BLaER1 treated with 17β-estradiol and CSF1 and Interleukin-3, amounts not matched to agents 10 nM and 100 nM (cell line): ENCODE data around the gene NOXO1.
"Not testable (repeated sequence)": the region's sequence is repeated elsewhere in the genome, so short reads cannot be mapped to it uniquely, and the experiment has no call there.

Experiments used
- H3K27ac ChIP-seq, 11 experiments: shearing (Covaris generic); formaldehyde crosslinking; 2 replicates each; pipeline ENCODE4 v1.8.1; 2022
- H3K27me3 ChIP-seq, 11 experiments: shearing (Covaris generic); formaldehyde crosslinking; 2 replicates each; pipeline ENCODE4 v1.8.1; 2022
- H3K36me3 ChIP-seq, 11 experiments: shearing (Covaris generic); formaldehyde crosslinking; 2 replicates each; pipeline ENCODE4 v1.8.1; 2022
- H3K4me1 ChIP-seq, 10 experiments: shearing (Covaris generic); formaldehyde crosslinking; 2 replicates each; pipeline ENCODE4 v1.8.1; 2022
- H3K4me2 ChIP-seq, 11 experiments: shearing (Covaris generic); formaldehyde crosslinking; 2 replicates each; pipeline ENCODE4 v1.8.1; 2022
- H3K4me3 ChIP-seq, 10 experiments: shearing (Covaris generic); formaldehyde crosslinking; 2 replicates each; pipeline ENCODE4 v1.8.1; 2022
- H3K9ac ChIP-seq, 11 experiments: shearing (Covaris generic); formaldehyde crosslinking; 2 replicates each; pipeline ENCODE4 v1.8.1; 2022
- H3K9me3 ChIP-seq, 11 experiments: shearing (Covaris generic); formaldehyde crosslinking; replicated peaks in 1 of 11; 2 replicates each; pipeline ENCODE4 v1.8.1; 2022
- H4K20me1 ChIP-seq, 11 experiments: shearing (Covaris generic); formaldehyde crosslinking; 2 replicates each; pipeline ENCODE4 v1.8.1; 2022
- Cebpa-rat ChIP-seq, 11 experiments: shearing (Covaris generic); IDR thresholded peaks; 2 replicates each; pipeline ENCODE4 v1.8.1; 2022

NOXO1 gene

DNA sequence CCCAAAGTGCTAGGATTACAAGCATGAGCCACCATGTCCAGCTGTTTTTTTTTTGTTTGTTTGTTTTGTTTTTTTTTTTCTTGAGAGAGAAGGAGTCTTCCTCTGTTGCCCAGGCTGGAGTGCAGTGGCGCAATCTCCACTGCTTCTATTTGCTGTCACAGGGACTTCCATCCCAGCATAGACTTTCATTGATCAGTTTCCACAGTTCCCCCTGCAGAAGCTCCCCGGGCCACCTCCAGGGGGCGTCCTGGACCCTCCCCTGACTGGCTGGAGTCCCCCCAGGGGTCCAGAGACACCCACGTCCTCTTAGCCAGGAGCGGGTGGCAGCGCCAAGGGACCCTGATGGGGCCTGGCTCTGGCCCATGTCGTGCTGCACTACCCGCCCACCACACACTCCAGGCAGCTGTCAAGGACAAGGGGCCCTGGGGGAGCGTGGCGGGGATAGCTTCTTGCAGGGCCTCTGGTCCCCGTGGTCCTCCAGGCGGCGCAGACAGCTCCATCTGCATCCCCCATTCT, 35.2 kb upstream of the NOXO1 start:
- TF ChIP-seq Cebpa-rat (IDR thresholded peaks at IDR 0.05): no peak
- Histone ChIP-seq H3K4me1 (peaks cover 28 to 66% (median 35%) of the 10 kb centered on the region in 10 experiments), H3K27ac (peak overlapping the region in 6 of 11 experiments; percentile 47 to 89 (median 70); a peak in 10 of 22 replicates), H3K9me3 (no peaks in the 10 kb centered on the region), H3K9ac (peak overlapping the region in 7 of 11 experiments; percentile 40 to 77 (median 62); a peak in 10 of 22 replicates), H4K20me1 (peaks cover 0 to 5% (median 0%) of the 10 kb centered on the region in 11 experiments; a peak in 3 of 22 replicates), H3K4me2 (peak overlapping the region in 10 of 11 experiments; percentile 30 to 79 (median 52); a peak in 19 of 22 replicates), H3K36me3 (no peaks in the 10 kb centered on the region), H3K27me3 (peaks cover 30 to 43% (median 39%) of the 10 kb centered on the region in 11 experiments), H3K4me3 (no peak overlapping the region)

DNA sequence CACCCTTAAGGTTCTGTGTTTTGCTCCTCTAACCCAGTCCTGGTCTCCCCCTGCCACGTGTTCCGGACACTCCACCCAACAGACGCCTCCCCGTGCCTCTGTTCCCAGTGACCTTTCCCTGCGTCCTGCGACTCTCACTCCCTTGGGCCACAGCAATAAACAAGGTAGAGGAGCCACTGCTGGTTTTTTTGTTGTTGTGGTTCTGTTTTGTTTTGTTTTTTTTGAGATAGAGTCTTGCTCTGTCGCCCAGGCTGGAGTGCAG, 34.6 kb upstream of the NOXO1 start:
- H3K4me3 ChIP-seq: no peak overlapping the region
- no peaks in the 10 kb centered on the region for H3K9me3 ChIP-seq
- H3K9ac ChIP-seq: peak overlapping the region; percentile 27 to 77 (median 58); a peak in 19 of 22 replicates
- peak overlapping the region in 9 of 11 experiments; percentile 47 to 89 (median 59); a peak in 16 of 22 replicates for H3K27ac ChIP-seq
- peaks cover 24 to 37% (median 33%) of the 10 kb centered on the region in 11 experiments for H3K27me3 ChIP-seq
- H4K20me1 ChIP-seq: peaks cover 0 to 5% (median 0%) of the 10 kb centered on the region in 11 experiments; a peak in 3 of 22 replicates
- TF ChIP-seq Cebpa-rat (IDR thresholded peaks at IDR 0.05): no peak
- peak overlapping the region; percentile 30 to 79 (median 52) for H3K4me2 ChIP-seq
- peaks cover 29 to 72% (median 36%) of the 10 kb centered on the region in 10 experiments for H3K4me1 ChIP-seq
- no peaks in the 10 kb centered on the region for H3K36me3 ChIP-seq

DNA sequence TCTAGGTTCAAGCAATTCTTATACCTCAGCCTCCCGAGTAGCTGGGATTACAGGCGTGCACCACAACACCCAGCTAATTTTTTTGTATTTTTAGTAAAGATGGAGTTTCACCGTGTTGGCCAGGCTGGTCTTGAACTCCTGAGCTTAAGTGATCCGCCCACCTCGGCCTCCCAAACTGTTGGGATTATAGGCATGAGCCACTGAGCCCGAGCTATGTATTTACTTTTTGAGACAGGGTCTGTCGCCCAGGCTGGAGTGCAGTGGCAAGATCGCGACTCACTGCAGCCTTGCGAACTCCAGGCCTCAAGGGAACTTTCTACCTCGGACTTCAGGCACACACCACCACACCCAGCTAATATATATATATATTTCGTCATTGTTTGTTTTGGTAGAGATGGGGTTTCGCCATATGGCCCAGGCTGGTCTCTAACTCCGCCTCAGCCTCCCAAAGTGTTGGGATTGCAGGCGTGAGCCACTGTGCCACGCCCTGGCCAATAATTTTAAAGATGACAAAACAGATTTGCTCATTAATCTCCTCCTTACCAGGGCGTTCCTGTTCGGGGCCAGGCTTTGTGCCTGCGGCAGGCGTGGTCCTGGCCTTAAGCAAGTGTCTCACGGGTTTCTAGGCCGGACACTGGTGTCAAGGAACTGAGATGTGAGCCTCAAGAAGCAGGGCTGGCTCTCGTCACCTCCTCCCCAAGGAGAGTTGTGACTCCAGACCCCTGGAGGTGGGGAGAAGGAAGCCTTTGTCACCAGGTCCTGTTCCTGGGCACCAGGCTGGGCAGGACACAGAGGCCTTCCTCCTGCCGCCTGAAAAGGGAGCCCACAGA, 34.1 kb upstream of the NOXO1 start:
- H3K27me3 ChIP-seq: peaks cover 19 to 32% (median 28%) of the 10 kb centered on the region in 11 experiments
- peak overlapping the region in 9 of 11 experiments; percentile 47 to 89 (median 59); a peak in 16 of 22 replicates for H3K27ac ChIP-seq
- TF ChIP-seq Cebpa-rat (IDR thresholded peaks at IDR 0.05): peak in 6 of 11 experiments; percentile 8 to 86 (median 46); a peak in 8 of 22 replicates
- H3K9ac ChIP-seq: peak overlapping the region; percentile 27 to 77 (median 58); a peak in 19 of 22 replicates
- no peaks in the 10 kb centered on the region for H3K36me3 ChIP-seq
- no peaks in the 10 kb centered on the region for H3K9me3 ChIP-seq
- peaks cover 31 to 72% (median 40%) of the 10 kb centered on the region in 10 experiments for H3K4me1 ChIP-seq
- no peak overlapping the region for H3K4me3 ChIP-seq
- peak overlapping the region; percentile 30 to 79 (median 52) for H3K4me2 ChIP-seq
- peaks cover 0 to 4% (median 0%) of the 10 kb centered on the region in 11 experiments; a peak in 3 of 22 replicates for H4K20me1 ChIP-seq

DNA sequence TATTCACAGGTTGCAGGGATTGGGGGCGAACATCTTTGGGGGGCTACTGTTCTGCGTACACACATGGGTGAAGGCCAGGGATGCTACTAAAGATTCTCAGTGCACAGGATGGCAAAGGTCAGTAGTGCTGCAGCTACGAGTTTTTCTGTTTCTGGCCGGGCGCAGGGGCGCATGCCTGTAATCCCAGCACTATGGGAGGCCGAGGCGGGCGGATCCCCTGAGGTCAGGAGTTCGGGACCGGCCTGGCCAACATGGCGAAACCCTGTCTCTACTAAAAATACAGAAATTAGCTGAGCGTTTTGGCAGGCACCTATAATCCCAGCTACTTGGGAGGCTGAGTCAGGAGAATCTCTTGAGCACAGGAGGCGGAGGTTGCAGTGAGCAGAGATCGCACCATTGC, 32.3 kb upstream of the NOXO1 start:
- Histone ChIP-seq H3K27ac (peak overlapping the region in 3 of 11 experiments; percentile 10 to 89 (median 13); a peak in 2 of 22 replicates), H3K4me3 (no peak overlapping the region), H3K9ac (peak overlapping the region in 2 of 11 experiments; percentile 8 to 14; a peak in 1 of 22 replicates), H3K4me2 (no peak overlapping the region; a peak in 1 of 22 replicates), H3K27me3 (peaks cover under 1 to 14% (median 10%) of the 10 kb centered on the region in 11 experiments; a peak in 19 of 22 replicates), H3K36me3 (no peaks in the 10 kb centered on the region), H3K9me3 (no peaks in the 10 kb centered on the region), H4K20me1 (peaks cover 1 to 9% (median 8%) of the 10 kb centered on the region in 11 experiments; a peak in 21 of 22 replicates), H3K4me1 (peaks cover 25 to 63% (median 33%) of the 10 kb centered on the region in 10 experiments)
- TF ChIP-seq Cebpa-rat (IDR thresholded peaks at IDR 0.05): no peak

DNA sequence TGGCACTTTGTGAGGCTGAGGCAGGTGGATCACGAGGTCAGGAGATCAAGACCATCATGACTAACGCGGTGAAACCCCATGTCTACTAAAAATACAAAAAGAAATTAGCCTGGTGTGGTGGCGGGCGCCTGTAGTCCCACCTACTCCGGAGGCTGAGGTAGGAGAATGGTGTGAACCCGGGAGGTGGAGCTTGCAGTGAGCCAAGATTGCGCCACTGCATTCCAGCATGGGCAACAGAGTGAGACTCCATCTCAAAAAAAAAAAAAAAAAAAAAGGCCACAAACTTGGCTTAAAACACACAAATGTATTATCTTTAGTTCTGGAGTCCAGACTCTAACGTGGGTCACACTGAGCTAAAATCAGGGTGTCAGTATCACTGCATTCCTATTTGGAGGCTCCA, 30.5 kb upstream of the NOXO1 start:
- Histone ChIP-seq H3K36me3 (peaks cover 0 to 16% (median 10%) of the 10 kb centered on the region in 11 experiments; a peak in 14 of 22 replicates), H4K20me1 (peaks cover 19 to 27% (median 26%) of the 10 kb centered on the region in 11 experiments), H3K4me1 (peaks cover 43 to 76% (median 50%) of the 10 kb centered on the region in 10 experiments), H3K4me2 (peak overlapping the region in 3 of 11 experiments; percentile 5 to 96 (median 93); a peak in 4 of 22 replicates)
- H3K9ac ChIP-seq, H3K4me3 ChIP-seq, H3K27ac ChIP-seq, H3K27me3 ChIP-seq, H3K9me3 ChIP-seq: not testable (repeated sequence)

DNA sequence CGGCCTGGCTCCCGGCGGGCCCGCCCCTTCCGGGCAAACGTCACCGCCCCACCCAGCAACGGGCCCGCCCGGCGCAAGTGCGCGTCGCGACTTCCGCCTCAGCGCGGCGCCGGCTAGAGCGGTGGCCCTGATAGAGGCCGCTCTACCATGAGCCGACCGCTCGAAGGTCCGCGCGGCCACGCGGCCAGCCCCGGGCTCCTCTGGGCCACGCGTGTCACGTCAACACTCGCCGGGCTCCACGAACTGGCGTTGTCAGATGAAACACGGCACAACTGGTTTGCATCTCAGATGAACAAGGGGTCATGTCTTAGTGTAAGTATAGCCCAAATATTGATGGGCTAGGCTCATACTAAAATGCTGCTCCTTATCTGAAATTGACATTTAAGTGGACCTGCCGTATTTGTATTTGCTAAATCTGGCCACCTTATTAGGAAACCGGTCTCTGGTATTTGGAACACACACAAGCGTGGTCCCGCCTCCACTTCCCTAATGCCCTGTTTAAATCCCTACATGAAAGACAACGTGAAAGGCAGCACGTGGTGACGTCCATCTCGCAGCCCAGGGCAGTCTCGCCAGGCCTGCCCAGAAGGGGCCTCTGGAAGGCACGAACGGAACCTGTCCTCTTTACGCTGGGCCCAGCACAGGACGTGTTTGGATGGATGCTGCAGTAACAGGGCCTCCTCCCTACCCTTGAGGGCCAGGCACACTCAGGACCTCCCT, 28.7 kb upstream of the NOXO1 start, which contains the start of gene ZNF598:
Gene ZNF598 (minus strand): TSS at position 31 of the 720 bp plus-strand sequence.
- H3K4me1 ChIP-seq: peaks cover 47 to 76% (median 50%) of the 10 kb centered on the region in 10 experiments
- H3K36me3 ChIP-seq: peaks cover 0 to 32% (median 13%) of the 10 kb centered on the region in 11 experiments; a peak in 14 of 22 replicates
- H3K9me3 ChIP-seq: no peaks in the 10 kb centered on the region
- peak within 1 kb of the TSS; percentile 60 to 97 (median 94) for H3K27ac ChIP-seq
- peaks cover 37 to 45% (median 43%) of the 10 kb centered on the region in 11 experiments for H4K20me1 ChIP-seq
- TF ChIP-seq Cebpa-rat (IDR thresholded peaks at IDR 0.05): no peak
- H3K9ac ChIP-seq: peak within 1 kb of the TSS; percentile 86 to 99 (median 97)
- H3K4me2 ChIP-seq: peak within 1 kb of the TSS; percentile 94 to 100 (median 98)
- peak within 1 kb of the TSS; percentile 81 to 100 (median 96) for H3K4me3 ChIP-seq
- no peaks in the 10 kb centered on the region for H3K27me3 ChIP-seq

DNA sequence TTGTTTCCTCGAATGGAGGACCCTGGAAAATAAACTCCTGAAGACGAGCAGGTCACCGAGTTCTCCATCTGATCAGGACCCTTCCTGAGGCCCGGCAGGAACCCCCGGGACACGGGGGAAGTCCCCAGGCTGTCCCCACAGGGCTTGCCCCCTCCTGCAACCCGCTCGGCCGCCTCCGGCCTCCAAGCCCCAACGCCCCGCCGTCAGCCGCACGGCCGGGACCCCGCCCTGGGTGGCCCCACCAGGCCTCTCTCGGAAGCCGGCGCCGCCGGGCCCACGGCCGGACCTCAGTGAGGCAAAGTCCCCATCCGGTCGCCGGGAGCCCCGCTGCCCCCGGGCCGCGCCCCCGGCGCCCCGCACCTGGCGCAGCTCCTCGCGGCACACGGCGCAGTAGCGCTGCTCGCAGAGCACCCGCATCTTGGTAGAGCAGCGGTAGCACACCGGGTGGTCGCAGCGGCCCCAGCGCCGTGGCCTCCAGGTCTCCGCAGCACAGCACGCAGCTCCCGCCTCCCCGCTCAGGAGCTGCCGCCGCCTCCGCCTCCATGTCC, 28.0 kb upstream of the NOXO1 start:
- H3K27ac ChIP-seq: peak overlapping the region; percentile 60 to 97 (median 94)
- peak overlapping the region; percentile 86 to 99 (median 97) for H3K9ac ChIP-seq
- peak overlapping the region; percentile 81 to 100 (median 96) for H3K4me3 ChIP-seq
- no peaks in the 10 kb centered on the region for H3K27me3 ChIP-seq
- no peaks in the 10 kb centered on the region for H3K9me3 ChIP-seq
- peak overlapping the region; percentile 94 to 100 (median 98) for H3K4me2 ChIP-seq
- TF ChIP-seq Cebpa-rat (IDR thresholded peaks at IDR 0.05): no peak
- H3K4me1 ChIP-seq: peaks cover 53 to 76% (median 55%) of the 10 kb centered on the region in 10 experiments
- H3K36me3 ChIP-seq: peaks cover 0 to 35% (median 20%) of the 10 kb centered on the region in 11 experiments; a peak in 15 of 22 replicates
- peaks cover 44 to 52% (median 50%) of the 10 kb centered on the region in 11 experiments for H4K20me1 ChIP-seq

DNA sequence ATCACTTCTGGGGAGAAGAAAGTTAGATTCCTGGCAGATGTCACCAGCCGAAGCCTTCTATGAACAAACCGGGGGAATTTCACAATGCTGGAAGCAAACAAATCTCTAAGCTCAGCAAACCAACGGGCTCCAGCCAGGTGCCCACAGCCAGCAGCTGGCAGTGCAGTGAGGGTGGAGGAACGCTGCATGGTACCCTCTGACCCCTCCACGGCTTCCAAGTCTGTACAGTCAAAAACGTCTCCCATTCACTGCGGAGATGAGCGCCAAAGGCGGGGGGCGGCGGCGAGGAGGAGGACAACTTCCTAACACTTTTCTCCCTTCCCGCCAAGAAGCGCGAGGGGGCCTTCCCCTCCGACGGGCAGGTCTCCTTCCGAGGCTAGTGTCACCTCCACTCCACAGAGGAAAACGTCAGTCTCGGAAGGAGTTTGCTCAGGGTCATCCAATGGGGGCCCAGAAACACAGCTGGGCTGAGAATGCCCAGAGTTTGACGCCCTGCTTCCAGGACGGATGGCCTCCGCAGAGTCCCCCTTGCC, 27.4 kb upstream of the NOXO1 start:
- peaks cover 59 to 78% (median 60%) of the 10 kb centered on the region in 10 experiments for H3K4me1 ChIP-seq
- no peaks in the 10 kb centered on the region for H3K27me3 ChIP-seq
- H3K9ac ChIP-seq: peak overlapping the region; percentile 86 to 99 (median 97)
- H3K4me2 ChIP-seq: peak overlapping the region; percentile 94 to 100 (median 98)
- peaks cover 0 to 37% (median 20%) of the 10 kb centered on the region in 11 experiments; a peak in 16 of 22 replicates for H3K36me3 ChIP-seq
- H3K4me3 ChIP-seq: peak overlapping the region; percentile 81 to 100 (median 96)
- peak overlapping the region; percentile 60 to 97 (median 94) for H3K27ac ChIP-seq
- TF ChIP-seq Cebpa-rat (IDR thresholded peaks at IDR 0.05): peak in 3 of 11 experiments; percentile 9 to 77 (median 52); a peak in 2 of 22 replicates
- H4K20me1 ChIP-seq: peaks cover 49 to 57% (median 56%) of the 10 kb centered on the region in 11 experiments
- no peaks in the 10 kb centered on the region for H3K9me3 ChIP-seq
